Activated CD4-positive, alpha-beta memory T cell treated with anti-CD3 and anti-CD28 coated beads, Interleukin-2, amount 10 ng/mL, durations not matched to agents 7 days and 5 days (primary cell): Measurements from ENCODE around the gene SETD1A. TPM values are rescaled to one million over a fixed set of nuclear protein-coding genes. Genes with fewer than 3 reads are reported as not detected.

Experiments
- CTCF ChIA-PET: fragments of 350-600 bp; sonication (Branson Sonifier 250); formaldehyde crosslinking; loops from one replicate; lab custom pipeline; 2021; ENCODE audit warnings: antibody characterized with exemption, inconsistent platforms; lab: Charles Lee
- POLR2A ChIA-PET: fragments of 350-600 bp; sonication (Branson Sonifier 250); formaldehyde crosslinking; loops from one replicate; lab custom pipeline; 2021; ENCODE audit warnings: antibody characterized with exemption; lab: Charles Lee
- DNase-seq: peaks from one replicate; pipeline ENCODE4 v3.0.0-alpha.2; 2020
- H3K27ac Mint-ChIP-seq: one replicate; pipeline ENCODE4 v1.8.0; 2021; ENCODE audit warnings: mild to moderate bottlenecking, mixed read lengths
- H3K27me3 Mint-ChIP-seq: one replicate; pipeline ENCODE4 v1.8.0; 2021; ENCODE audit warnings: mixed read lengths
- H3K36me3 Mint-ChIP-seq: one replicate; pipeline ENCODE4 v1.8.0; 2021; ENCODE audit warnings: low read depth, mixed read lengths
- H3K4me1 Mint-ChIP-seq: one replicate; pipeline ENCODE4 v1.8.0; 2021; ENCODE audit warnings: mixed read lengths
- H3K4me3 Mint-ChIP-seq: one replicate; pipeline ENCODE4 v1.8.0; 2021; ENCODE audit warnings: mild to moderate bottlenecking, mixed read lengths
- H3K9me3 Mint-ChIP-seq: one replicate; pipeline ENCODE4 v1.8.0; 2021; ENCODE audit warnings: mixed read lengths
- total RNA-seq, 2 experiments: library from RNA; stranded (reverse); gene quantifications; one replicate each; pipeline ENCODE4 v1.2.3, GENCODE V29; 2021

The SETD1A gene
- total RNA-seq = 10 to 100 TPM; 18.8 to 20.3 TPM

GRCh38 chr16:30957456-30958174, at the start of gene SETD1A:
Gene SETD1A, plus strand, starts transcription at chr16:30957754. Its CDS starts 978 bp downstream, at chr16:30958732.
- Mint-ChIP-seq H3K9me3 (no peaks in the 10 kb centered on the region), H3K4me3 (peak within 1 kb of the TSS; percentile 90), H3K27ac (peak within 1 kb of the TSS; percentile 99), H3K36me3 (peaks cover 37% of the 10 kb centered on the region), H3K4me1 (peaks cover 44% of the 10 kb centered on the region), H3K27me3 (no peaks in the 10 kb centered on the region)
- ChIA-PET POLR2A (interaction anchor here (0.6 to 2.1 kb wide), 7 partner anchors 8 to 756 kb away, joined by 3 to 5 read pairs (median 4); partner anchors contain the start of genes FUS, ORAI3, ZNF646 and ZNF668), CTCF (interaction anchor here (0.7 to 1.3 kb wide), 2 partner anchors 160 to 184 kb away, joined by 3 to 4 read pairs; partner anchors contain the start of gene KAT8)
- peak; percentile 97 for DNase-seq

GRCh38 chr16:30910427-30911029, 47.0 kb upstream of the SETD1A start:
- Mint-ChIP-seq H3K27me3 (no peaks in the 10 kb centered on the region), H3K9me3 (no peaks in the 10 kb centered on the region), H3K36me3 (no peaks in the 10 kb centered on the region), H3K4me3 (no peak overlapping the region), H3K4me1 (peaks cover 13% of the 10 kb centered on the region), H3K27ac (no peak overlapping the region)
- DNase-seq = no peak
- POLR2A ChIA-PET = no interaction called here
- CTCF ChIA-PET = interaction anchor here (0.8 kb wide), 1 partner anchor 64 kb away, joined by 3 read pairs; no protein-coding TSS in a partner anchor

- Mint-ChIP-seq H3K9me3 (no peaks in the 10 kb centered on the region), H3K4me1 (peaks cover 3% of the 10 kb centered on the region), H3K27me3 (no peaks in the 10 kb centered on the region), H3K27ac (no peak overlapping the region), H3K4me3 (no peak overlapping the region), H3K36me3 (no peaks in the 10 kb centered on the region)
- ChIA-PET CTCF (interaction anchor here (0.8 to 2.2 kb wide), 3 partner anchors 11 to 98 kb away, joined by 3 to 10 read pairs (median 5); no protein-coding TSS in a partner anchor), POLR2A (interaction anchor here (0.8 kb wide), 1 partner anchor 60 kb away, joined by 3 read pairs; no protein-coding TSS in a partner anchor)
- no peak for DNase-seq
Observed at GRCh38 chr16:30912794-30913412, 44.7 kb upstream of the SETD1A start.

GRCh38 chr16:30914830-30915229, 42.7 kb upstream of the SETD1A start:
- ChIA-PET POLR2A (no interaction called here), CTCF (no interaction called here)
- no peak for DNase-seq
- Mint-ChIP-seq H3K4me3 (no peak overlapping the region), H3K9me3 (no peaks in the 10 kb centered on the region), H3K4me1 (no peaks in the 10 kb centered on the region), H3K27ac (no peak overlapping the region), H3K36me3 (no peaks in the 10 kb centered on the region), H3K27me3 (no peaks in the 10 kb centered on the region)

- Mint-ChIP-seq H3K4me3 (no peak overlapping the region), H3K36me3 (no peaks in the 10 kb centered on the region), H3K9me3 (no peaks in the 10 kb centered on the region), H3K27ac (no peak overlapping the region), H3K4me1 (peaks cover 12% of the 10 kb centered on the region), H3K27me3 (no peaks in the 10 kb centered on the region)
- ChIA-PET POLR2A (interaction anchor here (1.8 to 2.6 kb wide), 2 partner anchors 44 to 74 kb away, joined by 5 to 11 read pairs; no protein-coding TSS in a partner anchor), CTCF (interaction anchor here (2.3 to 5.8 kb wide), 2 partner anchors 17 to 74 kb away, joined by 7 to 59 read pairs; no protein-coding TSS in a partner anchor)
- DNase-seq = no peak
Observed at GRCh38 chr16:30918614-30919013, 38.9 kb upstream of the SETD1A start.

GRCh38 chr16:30920891-30921290, 36.7 kb upstream of the SETD1A start:
- peak overlapping the region; percentile 17 for H3K4me3 Mint-ChIP-seq
- peaks cover 18% of the 10 kb centered on the region for H3K4me1 Mint-ChIP-seq
- POLR2A ChIA-PET = no interaction called here

GRCh38 chr16:30921459-30921747, 36.2 kb upstream of the SETD1A start:
- ChIA-PET POLR2A (no interaction called here), CTCF (interaction anchor here (0.6 to 5.8 kb wide), 2 partner anchors 28 to 77 kb away, joined by 3 to 59 read pairs; no protein-coding TSS in a partner anchor)
- Mint-ChIP-seq H3K4me3 (peak overlapping the region; percentile 98), H3K36me3 (no peaks in the 10 kb centered on the region), H3K27me3 (no peaks in the 10 kb centered on the region), H3K9me3 (no peaks in the 10 kb centered on the region), H3K4me1 (peaks cover 22% of the 10 kb centered on the region), H3K27ac (peak overlapping the region; percentile 98)
- no peak for DNase-seq

More at GRCh38 chr16:30920891-30921290, 36.7 kb upstream of the SETD1A start:
- DNase-seq = no peak
- Mint-ChIP-seq H3K9me3 (no peaks in the 10 kb centered on the region), H3K27me3 (no peaks in the 10 kb centered on the region), H3K27ac (no peak overlapping the region), H3K36me3 (no peaks in the 10 kb centered on the region)
- CTCF ChIA-PET = interaction anchor here (0.6 to 5.8 kb wide), 2 partner anchors 29 to 77 kb away, joined by 3 to 59 read pairs; no protein-coding TSS in a partner anchor

- H3K4me3 Mint-ChIP-seq = peak overlapping the region; percentile 98
- ChIA-PET POLR2A (interaction anchor here (1.0 kb wide), 3 partner anchors 20 to 78 kb away, joined by 3 read pairs; no protein-coding TSS in a partner anchor), CTCF (interaction anchor here (0.6 to 5.8 kb wide), 4 partner anchors 19 to 78 kb away, joined by 3 to 59 read pairs (median 12); no protein-coding TSS in a partner anchor)
- H3K36me3 Mint-ChIP-seq = no peaks in the 10 kb centered on the region
- no peaks in the 10 kb centered on the region for H3K9me3 Mint-ChIP-seq
- peaks cover 25% of the 10 kb centered on the region for H3K4me1 Mint-ChIP-seq
- H3K27ac Mint-ChIP-seq = peak overlapping the region; percentile 98
- H3K27me3 Mint-ChIP-seq = no peaks in the 10 kb centered on the region
- DNase-seq = peak; percentile 89
Observed at GRCh38 chr16:30921748-30922419, 35.7 kb upstream of the SETD1A start.

GRCh38 chr16:30922420-30922959, 35.1 kb upstream of the SETD1A start:
- CTCF ChIA-PET = interaction anchor here (0.6 to 1.0 kb wide), 3 partner anchors 20 to 78 kb away, joined by 3 to 19 read pairs (median 4); no protein-coding TSS in a partner anchor
- no peaks in the 10 kb centered on the region for H3K9me3 Mint-ChIP-seq
- H3K36me3 Mint-ChIP-seq = no peaks in the 10 kb centered on the region
- peak overlapping the region; percentile 98 for H3K4me3 Mint-ChIP-seq
- POLR2A ChIA-PET = interaction anchor here (1.0 kb wide), 3 partner anchors 21 to 78 kb away, joined by 3 read pairs; no protein-coding TSS in a partner anchor
- peak overlapping the region; percentile 98 for H3K27ac Mint-ChIP-seq
- H3K27me3 Mint-ChIP-seq = no peaks in the 10 kb centered on the region
- DNase-seq = peak; percentile 100
- H3K4me1 Mint-ChIP-seq = peaks cover 25% of the 10 kb centered on the region

- Mint-ChIP-seq H3K4me3 (peak overlapping the region; percentile 98), H3K36me3 (no peaks in the 10 kb centered on the region), H3K27me3 (no peaks in the 10 kb centered on the region), H3K9me3 (no peaks in the 10 kb centered on the region), H3K27ac (peak overlapping the region; percentile 98), H3K4me1 (peaks cover 25% of the 10 kb centered on the region)
- DNase-seq = peak; percentile 98
- CTCF ChIA-PET = no interaction called here
- POLR2A ChIA-PET = interaction anchor here (1.0 kb wide), 1 partner anchor 110 kb away, joined by 3 read pairs; no protein-coding TSS in a partner anchor
Observed at GRCh38 chr16:30922960-30923535, 34.5 kb upstream of the SETD1A start.

GRCh38 chr16:30923554-30924075, 33.9 kb upstream of the SETD1A start, which contains the start of gene FBXL19:
Gene FBXL19, plus strand, starts transcription at chr16:30923572. Its CDS starts 2,183 bp downstream, at chr16:30925755.
- no peaks in the 10 kb centered on the region for H3K27me3 Mint-ChIP-seq
- no peaks in the 10 kb centered on the region for H3K9me3 Mint-ChIP-seq
- CTCF ChIA-PET = no interaction called here
- no peaks in the 10 kb centered on the region for H3K36me3 Mint-ChIP-seq
- peak within 1 kb of the TSS; percentile 98 for H3K4me3 Mint-ChIP-seq
- H3K27ac Mint-ChIP-seq = peak within 1 kb of the TSS; percentile 98
- POLR2A ChIA-PET = interaction anchor here (1.0 to 1.1 kb wide), 2 partner anchors 22 to 111 kb away, joined by 3 read pairs; no protein-coding TSS in a partner anchor
- DNase-seq = peak; percentile 47
- peaks cover 25% of the 10 kb centered on the region for H3K4me1 Mint-ChIP-seq
